GM19395 (cell line): ENCODE data around the gene TRNP1.
"Not testable (repeated sequence)": the region's sequence is repeated elsewhere in the genome, so short reads cannot be mapped to it uniquely, and the experiment has no call there.

Experiments used
- ATAC-seq: cut with Tn5 transposase; IDR thresholded peaks from one replicate; pipeline ENCODE4 v1.9.1; 2021; ENCODE audit warnings: mild to moderate bottlenecking, moderate library complexity; ENCODE audit not compliant: unreplicated experiment

Gene TRNP1

GRCh38 chr1:26972390-26972789, 21.1 kb upstream of the TRNP1 start:
- no peak for ATAC-seq

- no peak for ATAC-seq
These were observed 20.7 kb upstream of the TRNP1 start for GRCh38 chr1:26972821-26973220.

DNA sequence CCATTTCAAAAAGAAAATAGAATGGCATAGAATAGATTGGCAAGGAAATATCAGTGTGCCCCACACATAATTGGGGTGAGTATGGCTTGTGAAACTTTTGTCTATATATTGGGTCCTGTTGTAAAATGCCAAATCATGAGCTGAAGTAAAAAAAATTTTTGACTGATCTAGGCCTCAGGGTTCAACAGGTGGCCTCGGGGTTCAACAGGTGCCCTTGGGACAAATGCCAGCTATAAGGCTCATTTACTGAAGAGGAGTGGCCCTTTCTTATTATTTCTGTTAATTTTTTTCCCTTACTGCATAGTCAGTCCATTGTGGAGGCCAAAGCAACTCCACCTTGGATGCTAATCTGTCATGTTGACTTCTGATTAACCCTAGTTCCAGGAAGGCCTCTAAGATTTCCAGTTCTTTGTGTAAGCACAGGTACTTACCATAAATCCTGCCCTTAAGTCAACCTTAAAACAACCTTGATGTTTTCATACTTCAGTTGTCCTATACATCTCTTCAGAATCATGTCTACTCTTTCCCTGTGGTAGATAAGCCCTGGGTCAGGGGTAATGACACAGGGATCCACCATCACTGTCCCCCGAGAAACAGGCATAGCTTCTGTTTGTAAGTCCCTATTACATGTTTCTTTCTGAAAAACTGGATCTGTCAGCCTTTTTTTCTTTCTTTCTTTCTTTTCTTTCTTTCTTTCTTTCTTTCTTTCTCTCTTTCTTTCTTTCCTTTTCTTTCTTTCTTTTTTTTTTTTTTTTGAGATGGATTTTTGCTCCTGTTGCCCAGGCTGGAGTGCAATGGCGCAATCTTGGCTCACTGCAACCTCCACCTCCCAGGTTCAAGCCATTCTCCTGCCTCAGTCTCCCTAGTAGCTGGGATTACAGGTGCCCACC, 16.6 kb upstream of the TRNP1 start:
- no peak for ATAC-seq

GRCh38 chr1:26978901-26979300, 14.6 kb upstream of the TRNP1 start:
- ATAC-seq: no peak

DNA sequence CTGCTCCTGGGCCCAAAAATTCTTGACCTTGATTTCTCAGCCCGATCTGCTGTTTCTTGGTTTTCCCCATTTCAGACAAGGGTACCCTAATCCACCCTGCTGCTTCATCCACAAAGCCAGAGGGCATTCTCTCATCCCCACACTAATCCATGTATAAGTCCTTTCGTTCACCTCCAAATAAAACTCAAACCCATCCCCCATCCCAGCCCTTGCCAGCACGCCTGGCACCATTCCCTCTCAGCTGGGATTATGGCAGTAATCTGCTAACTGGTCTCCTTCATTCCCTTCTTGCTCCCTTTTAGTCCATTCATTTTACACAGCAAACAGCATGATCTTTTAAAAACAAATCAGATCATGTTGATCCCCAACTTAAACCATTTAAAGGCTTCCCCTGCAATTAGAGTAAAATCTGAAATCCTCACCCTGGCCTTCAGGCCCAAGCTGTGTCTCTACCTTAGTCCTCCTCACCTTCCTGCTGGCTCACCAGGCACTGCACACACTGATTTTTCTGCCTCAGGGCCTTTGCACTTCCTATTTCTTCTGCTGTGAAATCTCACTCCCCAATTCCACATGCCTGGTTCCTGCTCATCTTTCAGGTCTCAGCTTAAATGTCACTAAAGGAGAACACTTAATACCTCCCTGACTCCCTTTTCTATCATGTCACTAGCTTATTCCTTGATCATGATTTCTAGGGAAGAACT, 12.2 kb upstream of the TRNP1 start:
- no peak for ATAC-seq

GRCh38 chr1:26983863-26984262, 9.6 kb upstream of the TRNP1 start:
- ATAC-seq: no peak

DNA sequence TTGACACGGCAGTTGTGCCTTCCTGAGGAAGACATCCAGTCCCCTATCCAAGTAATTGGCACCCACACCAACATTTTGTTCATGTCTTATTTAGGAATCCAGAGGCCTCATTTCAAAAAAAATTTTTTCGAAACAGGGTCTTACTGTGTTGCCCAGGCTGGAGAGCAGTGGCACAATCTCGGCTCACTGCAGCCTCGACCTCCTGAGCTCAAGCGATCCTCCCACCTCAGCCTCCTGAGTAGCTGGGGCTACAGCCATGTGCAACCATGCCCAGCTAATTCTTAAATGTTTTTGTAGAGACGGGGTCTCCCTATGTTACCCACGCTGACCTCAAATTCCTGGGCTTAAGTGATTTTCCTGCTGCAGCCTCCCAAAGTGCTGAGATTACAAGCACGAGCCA, 9.2 kb upstream of the TRNP1 start:
- ATAC-seq: no peak

DNA sequence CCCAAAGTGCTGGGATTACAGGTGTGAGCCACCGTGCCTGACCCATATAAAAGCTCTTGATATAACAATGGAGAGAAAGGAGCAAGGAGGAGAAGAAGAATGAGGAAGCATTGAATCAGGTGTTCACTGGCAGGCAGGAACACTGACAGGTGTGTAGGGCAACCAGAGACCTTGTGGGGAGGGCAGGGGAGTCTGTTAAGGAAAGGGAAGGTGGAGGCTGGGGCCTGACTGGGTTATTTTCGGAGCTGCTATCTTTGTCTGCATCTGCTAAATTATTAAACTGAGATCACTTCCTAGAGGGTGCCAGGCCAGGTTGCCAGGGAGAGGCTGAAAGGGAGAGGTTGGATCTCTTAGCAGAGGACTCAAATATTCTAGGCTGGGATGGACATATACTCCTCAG, 6.8 kb upstream of the TRNP1 start:
- ATAC-seq: no peak

GRCh38 chr1:26989403-26990109, 3.9 kb upstream of the TRNP1 start:
- ATAC-seq: not testable (repeated sequence)

DNA sequence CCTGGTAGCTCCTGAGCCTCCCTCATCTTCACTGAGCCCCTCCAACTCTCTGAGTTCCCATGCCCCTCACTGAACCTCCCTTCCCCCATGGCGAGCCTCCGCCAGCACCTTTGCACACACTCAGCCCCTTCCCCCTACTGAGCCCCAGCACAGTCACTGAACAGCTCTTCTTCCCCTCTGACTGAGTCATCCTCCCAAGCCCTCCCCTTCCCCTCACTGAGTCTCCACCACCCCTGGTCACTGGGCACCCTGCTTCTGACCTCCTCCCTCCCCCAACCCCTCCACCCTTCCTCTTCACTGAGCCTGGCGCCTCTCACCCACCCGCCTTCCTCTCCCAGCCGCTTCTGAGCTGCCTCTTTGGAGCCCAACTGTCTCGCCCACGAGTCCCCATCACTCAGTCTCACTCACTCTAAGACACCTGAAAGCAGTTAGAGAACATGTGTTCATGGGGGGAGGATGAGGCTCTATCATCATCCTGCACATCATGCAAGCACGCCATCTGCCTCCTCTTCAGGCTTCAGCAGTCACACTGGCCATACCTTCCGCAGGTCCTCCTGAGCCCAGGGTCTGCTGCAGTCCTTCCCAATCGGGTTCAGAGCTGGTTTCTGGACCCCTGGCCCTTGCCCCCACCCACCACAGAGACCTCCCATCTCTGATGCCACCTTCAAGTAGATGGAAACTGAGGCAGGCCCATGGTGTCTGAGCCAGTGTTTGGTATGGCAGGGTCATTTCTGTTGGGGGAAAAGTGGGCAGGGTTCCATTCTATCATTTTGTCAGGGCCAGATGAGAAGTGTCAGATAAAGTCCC, 2.0 kb upstream of the TRNP1 start:
- ATAC-seq: no peak

DNA sequence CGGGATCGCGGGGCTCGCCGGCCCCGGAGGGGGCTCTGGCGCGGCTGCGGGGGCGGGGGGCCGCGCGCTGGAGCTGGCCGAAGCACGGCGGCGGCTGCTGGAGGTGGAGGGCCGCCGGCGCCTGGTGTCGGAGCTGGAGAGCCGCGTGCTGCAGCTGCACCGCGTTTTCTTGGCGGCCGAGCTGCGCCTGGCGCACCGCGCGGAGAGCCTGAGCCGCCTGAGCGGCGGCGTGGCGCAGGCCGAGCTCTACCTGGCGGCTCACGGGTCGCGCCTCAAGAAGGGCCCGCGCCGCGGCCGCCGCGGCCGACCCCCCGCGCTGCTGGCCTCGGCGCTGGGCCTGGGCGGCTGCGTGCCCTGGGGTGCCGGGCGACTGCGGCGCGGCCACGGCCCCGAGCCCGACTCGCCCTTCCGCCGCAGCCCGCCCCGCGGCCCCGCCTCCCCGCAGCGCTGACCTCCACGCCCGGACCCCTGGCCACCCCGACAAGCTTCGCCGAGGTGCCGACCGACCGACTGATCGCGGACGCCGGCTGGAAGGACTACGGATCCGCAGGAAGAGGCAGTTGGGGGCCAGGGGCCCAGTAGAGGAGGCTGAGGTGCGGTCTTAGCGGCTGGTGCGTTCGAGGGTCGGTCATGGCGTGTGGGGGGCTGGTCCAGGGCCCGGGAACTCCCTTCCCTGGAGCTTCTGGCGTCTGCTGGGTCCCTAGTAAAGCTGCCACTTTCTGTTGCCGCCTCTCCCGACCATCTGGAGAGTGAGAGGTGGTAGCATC, 711 bp downstream of the TRNP1 start:
- ATAC-seq: no peak

DNA sequence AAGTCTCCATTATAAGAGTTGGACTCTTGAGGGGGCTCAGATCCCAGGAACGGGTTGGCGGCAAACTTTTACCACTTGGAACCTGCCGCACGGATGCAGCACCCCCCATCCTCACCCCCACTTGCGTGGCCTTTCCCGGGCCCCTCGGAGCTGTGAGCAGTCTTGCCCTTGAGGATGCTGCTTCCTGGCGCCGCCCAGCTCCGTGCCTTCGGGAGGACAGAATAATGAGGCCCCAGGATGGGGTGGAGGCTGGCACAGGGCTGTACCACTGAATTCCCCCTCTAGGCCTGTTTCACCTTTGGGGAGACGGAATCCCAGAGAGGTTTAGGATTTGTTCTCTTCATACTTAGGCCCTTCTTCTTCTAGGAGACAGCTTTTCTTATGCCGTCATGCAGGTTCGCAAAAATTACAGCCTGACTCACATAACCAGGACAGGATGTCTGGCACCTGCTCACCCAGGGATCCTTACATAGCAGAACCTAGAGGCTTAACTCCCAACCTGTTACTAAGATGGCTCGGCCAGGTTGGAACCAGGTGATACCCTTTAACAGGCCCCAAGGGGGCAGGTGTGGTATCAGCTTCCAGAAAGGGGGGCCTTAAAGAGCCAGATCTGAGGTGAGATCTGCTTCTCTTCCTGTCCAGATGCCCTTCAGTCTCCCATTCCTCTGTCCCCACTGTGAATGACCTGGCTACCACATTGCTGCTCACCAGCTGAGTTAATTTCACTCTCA, 1.5 kb downstream of the TRNP1 start:
- no peak for ATAC-seq

GRCh38 chr1:26996024-26996423, 2.5 kb downstream of the TRNP1 start:
- no peak for ATAC-seq

- ATAC-seq: no peak
These were observed 3.2 kb downstream of the TRNP1 start for GRCh38 chr1:26996665-26997064.

GRCh38 chr1:26998429-26999300, 5.2 kb downstream of the TRNP1 start:
- no peak for ATAC-seq

- ATAC-seq: no peak
These were observed 6.0 kb downstream of the TRNP1 start for GRCh38 chr1:26999440-26999987.

- ATAC-seq: no peak
These were observed 6.8 kb downstream of the TRNP1 start for GRCh38 chr1:27000090-27000816.
